H9 (cell line): ENCODE data around the gene R3HDM4. TPM values are rescaled to one million over a fixed set of nuclear protein-coding genes. Genes with fewer than 3 reads are reported as not detected.

ENCODE experiments used
- DNase-seq: peaks from one replicate; pipeline ENCODE4 v3.0.0-alpha.2; 2017
- H2AFZ ChIP-seq: one replicate; pipeline ENCODE4 v1.6.1; 2013; ENCODE audit warnings: mild to moderate bottlenecking, low read length, control low read depth, moderate library complexity
- H2AK5ac ChIP-seq: 2 replicates; pipeline ENCODE4 v1.6.1; 2013; ENCODE audit warnings: low read length, control low read depth, mixed read lengths; ENCODE audit not compliant: insufficient read length
- H2BK120ac ChIP-seq: one replicate; pipeline ENCODE4 v1.6.1; 2013; ENCODE audit warnings: low read depth, mild to moderate bottlenecking, low read length, control low read depth, inconsistent platforms; ENCODE audit not compliant: poor library complexity, severe bottlenecking
- H2BK12ac ChIP-seq: 2 replicates; pipeline ENCODE4 v1.6.1; 2013; ENCODE audit warnings: low read length, control low read depth, mixed read lengths, low read depth; ENCODE audit not compliant: insufficient read length
- H2BK15ac ChIP-seq: 2 replicates; pipeline ENCODE4 v1.6.1; 2013; ENCODE audit warnings: low read depth, low read length, control low read depth
- H2BK20ac ChIP-seq: one replicate; pipeline ENCODE4 v1.6.1; 2013; ENCODE audit warnings: low read depth, mild to moderate bottlenecking, low read length, control low read depth, inconsistent platforms; ENCODE audit not compliant: poor library complexity, severe bottlenecking
- H2BK5ac ChIP-seq: 2 replicates; pipeline ENCODE4 v1.6.1; 2013; ENCODE audit warnings: low read length, control low read depth, mixed read lengths; ENCODE audit not compliant: insufficient read length
- H3K14ac ChIP-seq: 2 replicates; pipeline ENCODE4 v1.6.1; 2013; ENCODE audit warnings: low read length, control low read depth; ENCODE audit not compliant: insufficient read depth
- H3K18ac ChIP-seq: 2 replicates; pipeline ENCODE4 v1.6.1; 2013; ENCODE audit warnings: low read depth, mild to moderate bottlenecking, mixed read lengths, low read length, control low read depth; ENCODE audit not compliant: insufficient read length
- H3K23ac ChIP-seq: 2 replicates; pipeline ENCODE4 v1.6.1; 2013; ENCODE audit warnings: low read length, control low read depth, mixed read lengths, low read depth; ENCODE audit not compliant: insufficient read length
- H3K23me2 ChIP-seq: 2 replicates; pipeline ENCODE4 v1.6.1; 2013; ENCODE audit warnings: low read depth, mild to moderate bottlenecking, mixed read lengths, low read length, control low read depth; ENCODE audit not compliant: insufficient read length, poor library complexity, severe bottlenecking
- H3K27ac ChIP-seq: 2 replicates; pipeline ENCODE4 v1.5.1; 2013; ENCODE audit warnings: low read length, control low read depth, mixed read lengths, low read depth; ENCODE audit not compliant: insufficient read length
- H3K27me3 ChIP-seq: 2 replicates; pipeline ENCODE4 v1.6.1; 2013; ENCODE audit warnings: low read length, control low read depth, inconsistent platforms; ENCODE audit not compliant: insufficient read depth
- H3K4ac ChIP-seq: 2 replicates; pipeline ENCODE4 v1.6.1; 2013; ENCODE audit warnings: low read depth, mild to moderate bottlenecking, control low read depth, inconsistent platforms, low read length, moderate library complexity
- H3K4me1 ChIP-seq: 2 replicates; pipeline ENCODE4 v1.6.1; 2013; ENCODE audit warnings: low read length, control low read depth, inconsistent platforms; ENCODE audit not compliant: insufficient read depth
- H3K4me2 ChIP-seq: 2 replicates; pipeline ENCODE4 v1.6.1; 2013; ENCODE audit warnings: low read length, control low read depth, mixed read lengths; ENCODE audit not compliant: insufficient read length, insufficient read depth
- H3K56ac ChIP-seq: 2 replicates; pipeline ENCODE4 v1.6.1; 2013; ENCODE audit warnings: low read depth, mild to moderate bottlenecking, mixed read lengths, low read length, control low read depth; ENCODE audit not compliant: insufficient read length
- H3K79me1 ChIP-seq: 2 replicates; pipeline ENCODE4 v1.6.1; 2013; ENCODE audit warnings: low read depth, mild to moderate bottlenecking, moderate library complexity, low read length, control low read depth, inconsistent platforms; ENCODE audit not compliant: insufficient read depth, poor library complexity, severe bottlenecking
- H3K79me2 ChIP-seq: 2 replicates; pipeline ENCODE4 v1.6.1; 2013; ENCODE audit warnings: low read length, control low read depth, inconsistent platforms; ENCODE audit not compliant: insufficient read depth
- H3K9ac ChIP-seq: 2 replicates; pipeline ENCODE4 v1.6.1; 2013; ENCODE audit warnings: low read length, control low read depth, mixed read lengths; ENCODE audit not compliant: insufficient read length; ENCODE audit errors: extremely low read depth
- H3K9me3 ChIP-seq: one replicate; pipeline ENCODE4 v1.6.1; 2013; ENCODE audit warnings: low read depth, low read length, inconsistent platforms; ENCODE audit not compliant: control insufficient read depth
- H3T11ph ChIP-seq: one replicate; pipeline ENCODE4 v1.6.1; 2013; ENCODE audit warnings: mild to moderate bottlenecking, low read length, control low read depth, inconsistent platforms
- H4K20me1 ChIP-seq: one replicate; pipeline ENCODE4 v1.6.1; 2013; ENCODE audit not compliant: control insufficient read depth, insufficient read length, insufficient read depth
- H4K5ac ChIP-seq: 2 replicates; pipeline ENCODE4 v1.6.1; 2013; ENCODE audit warnings: low read depth, mild to moderate bottlenecking, mixed read lengths, low read length, control low read depth; ENCODE audit not compliant: insufficient read length
- H4K8ac ChIP-seq: replicated peaks from 2 replicates; pipeline ENCODE4 v1.6.1; 2013; ENCODE audit warnings: low read length, control low read depth, mixed read lengths, low read depth; ENCODE audit not compliant: insufficient read length
- H4K91ac ChIP-seq: 2 replicates; pipeline ENCODE4 v1.6.1; 2013; ENCODE audit warnings: low read depth, mild to moderate bottlenecking, moderate library complexity, mixed read lengths, low read length, control low read depth; ENCODE audit not compliant: insufficient read length
- H3K27ac Mint-ChIP-seq, 3 experiments: 2 replicates in 2 of 3; 3 replicates in 1 of 3; pipeline ENCODE4 v1.8.0; 2020 to 2021; ENCODE audit warnings: mixed read lengths in 3 of 3, mild to moderate bottlenecking in 1 of 3, moderate library complexity in 1 of 3
- H3K27me3 Mint-ChIP-seq: 2 replicates; pipeline ENCODE4 v1.8.0; 2021; ENCODE audit warnings: low read depth, mild to moderate bottlenecking, moderate library complexity, mixed read lengths
- H3K36me3 Mint-ChIP-seq, 3 experiments: 2 replicates in 2 of 3; 3 replicates in 1 of 3; pipeline ENCODE4 v1.8.0; 2020 to 2021; ENCODE audit warnings: low read depth in 3 of 3, mixed read lengths in 3 of 3; ENCODE audit not compliant: insufficient read depth in 1 of 3
- H3K4me1 Mint-ChIP-seq, 2 experiments: 2 replicates each; pipeline ENCODE4 v1.8.0; 2020; ENCODE audit warnings: mixed read lengths in 2 of 2
- H3K4me3 Mint-ChIP-seq, 2 experiments: 2 replicates in 1 of 2; 3 replicates in 1 of 2; pipeline ENCODE4 v1.8.0; 2020 to 2021; ENCODE audit warnings: mild to moderate bottlenecking in 2 of 2, mixed read lengths in 2 of 2, moderate library complexity in 1 of 2
- H3K9me3 Mint-ChIP-seq, 2 experiments: 2 replicates in 1 of 2; 3 replicates in 1 of 2; pipeline ENCODE4 v1.8.0; 2020; ENCODE audit warnings: mild to moderate bottlenecking in 2 of 2, mixed read lengths in 2 of 2, moderate library complexity in 1 of 2
- WGBS: extraction: QIAGEN DNeasy Blood & Tissue Kit; methylation state at CpG from one replicate; pipeline ENCODE4 v1.1.7; 2013; ENCODE audit warnings: missing lambda C conversion rate, low lambda C conversion rate, mixed read lengths; ENCODE audit not compliant: insufficient read length; ENCODE audit errors: extremely low coverage; 5-methylcytosine and 5-hydroxymethylcytosine counted together
- total RNA-seq: library from RNA; stranded (reverse); gene quantifications from 2 replicates; pipeline ENCODE4 v1.2.1, GENCODE V29; 2021
- TF ChIP-seq, protein P1 (sequence below): fragments of 200-600 bp; sonication (generic); conservative IDR thresholded peaks from 3 replicates; pipeline ENCODE4 v1.8.0; 2021; ENCODE audit warnings: antibody characterized with exemption, mild to moderate bottlenecking

R3HDM4 gene
- total RNA-seq, 1 experiment from 2014 or later = 66.4 TPM

- Histone ChIP-seq H2BK12ac (no peak overlapping the region), H3K27me3 (no peaks in the 10 kb centered on the region), H2AFZ (no peak overlapping the region), H4K20me1 (peaks cover 2% of the 10 kb centered on the region), H3K23ac (no peak overlapping the region), H2BK120ac (no peak overlapping the region), H3K79me2 (no peaks in the 10 kb centered on the region; the same call in 1 of the 2 replicates), H3K4me1 (no peaks in the 10 kb centered on the region), H3K18ac (no peak overlapping the region), H3K9me3 (no peaks in the 10 kb centered on the region), H4K5ac (no peak overlapping the region), H3K27ac (no peak overlapping the region), H3T11ph (no peak overlapping the region), H3K56ac (no peak overlapping the region), H2BK15ac (no peak overlapping the region), H2BK5ac (no peak overlapping the region), H3K23me2 (peaks cover 4% of the 10 kb centered on the region), H2BK20ac (no peak overlapping the region), H3K4me2 (no peak overlapping the region), H4K91ac (no peak overlapping the region), H4K8ac (no peak overlapping the region), H3K14ac (no peak overlapping the region), H3K9ac (no peak overlapping the region), H3K4ac (no peak overlapping the region), H3K79me1 (no peaks in the 10 kb centered on the region), H2AK5ac (no peak overlapping the region)
- H3K27ac Mint-ChIP-seq = peak overlapping the region in 1 of 3 experiments; percentile 44; a peak in 1 of 7 replicates
- TF ChIP-seq, protein P1, sequence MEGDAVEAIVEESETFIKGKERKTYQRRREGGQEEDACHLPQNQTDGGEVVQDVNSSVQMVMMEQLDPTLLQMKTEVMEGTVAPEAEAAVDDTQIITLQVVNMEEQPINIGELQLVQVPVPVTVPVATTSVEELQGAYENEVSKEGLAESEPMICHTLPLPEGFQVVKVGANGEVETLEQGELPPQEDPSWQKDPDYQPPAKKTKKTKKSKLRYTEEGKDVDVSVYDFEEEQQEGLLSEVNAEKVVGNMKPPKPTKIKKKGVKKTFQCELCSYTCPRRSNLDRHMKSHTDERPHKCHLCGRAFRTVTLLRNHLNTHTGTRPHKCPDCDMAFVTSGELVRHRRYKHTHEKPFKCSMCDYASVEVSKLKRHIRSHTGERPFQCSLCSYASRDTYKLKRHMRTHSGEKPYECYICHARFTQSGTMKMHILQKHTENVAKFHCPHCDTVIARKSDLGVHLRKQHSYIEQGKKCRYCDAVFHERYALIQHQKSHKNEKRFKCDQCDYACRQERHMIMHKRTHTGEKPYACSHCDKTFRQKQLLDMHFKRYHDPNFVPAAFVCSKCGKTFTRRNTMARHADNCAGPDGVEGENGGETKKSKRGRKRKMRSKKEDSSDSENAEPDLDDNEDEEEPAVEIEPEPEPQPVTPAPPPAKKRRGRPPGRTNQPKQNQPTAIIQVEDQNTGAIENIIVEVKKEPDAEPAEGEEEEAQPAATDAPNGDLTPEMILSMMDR = no peak
- no CpG with 5 or more reads among the region's 10 CpGs for WGBS
- H3K9me3 Mint-ChIP-seq = no peaks in the 10 kb centered on the region
- H3K36me3 Mint-ChIP-seq = peaks cover 0 to 46% (median 34%) of the 10 kb centered on the region in 3 experiments; a peak in 5 of 7 replicates
- no peak for DNase-seq
- H3K4me3 Mint-ChIP-seq = no peak overlapping the region
- no peaks in the 10 kb centered on the region for H3K27me3 Mint-ChIP-seq
- peaks cover 0 to 3% of the 10 kb centered on the region in 2 experiments; a peak in 1 of 4 replicates for H3K4me1 Mint-ChIP-seq
Measured at GRCh38 chr19:887599-887998, 25.4 kb downstream of the R3HDM4 start.
